ENCODE data around the gene MT1G. TPM values are rescaled to one million over a fixed set of nuclear protein-coding genes. Genes with fewer than 3 reads are reported as not detected.

MT1G gene
- total RNA-seq, 1 experiment from 2014 or later = not detected

GRCh38 chr16:56643833-56644232 is 24.0 kb downstream of the MT1G start:
- H3K27me3 Mint-ChIP-seq (ENCODE audit: unreplicated experiment) = peaks cover 99% of the 10 kb centered on the region
- no peaks in the 10 kb centered on the region for H3K9me3 Mint-ChIP-seq (ENCODE audit: low read depth, unreplicated experiment)
- intact Hi-C loops (cut with micrococcal nuclease; ENCODE audit: unreplicated experiment) = loop anchor here (2.0 kb wide), 1 partner anchor 59 kb away; no protein-coding TSS in a partner anchor
- peaks cover 21% of the 10 kb centered on the region for H3K4me1 Mint-ChIP-seq (ENCODE audit: low read depth, unreplicated experiment)
- no TSS peak for BruUV-seq (replicated peaks)
- H3K36me3 Mint-ChIP-seq (ENCODE audit: insufficient read depth, unreplicated experiment) = peaks cover 12% of the 10 kb centered on the region
- no peak for DNase-seq
- no peak for TF ChIP-seq CTCF (IDR thresholded peaks at IDR 0.05; ENCODE audit: unreplicated experiment)
- H3K27ac Mint-ChIP-seq (ENCODE audit: unreplicated experiment) = peak overlapping the region; percentile 39
- CTCF ChIA-PET = interaction anchor here (0.7 to 2.2 kb wide), 6 partner anchors 35 to 59 kb away, joined by 3 to 19 read pairs (median 10); partner anchors contain the start of gene MT2A
- peak overlapping the region; percentile 60 for H3K4me3 Mint-ChIP-seq (ENCODE audit: low read depth, unreplicated experiment)

GRCh38 chr16:56643080-56643778 is 24.6 kb downstream of the MT1G start:
- no TSS peak for BruUV-seq (replicated peaks)
- peaks cover 18% of the 10 kb centered on the region for H3K36me3 Mint-ChIP-seq (ENCODE audit: insufficient read depth, unreplicated experiment)
- intact Hi-C loops (cut with micrococcal nuclease; ENCODE audit: unreplicated experiment) = loop anchor here (2.0 kb wide), 1 partner anchor 60 kb away; no protein-coding TSS in a partner anchor
- CTCF ChIA-PET = interaction anchor here (0.7 to 2.2 kb wide), 6 partner anchors 34 to 59 kb away, joined by 3 to 19 read pairs (median 10); partner anchors contain the start of gene MT2A
- peak overlapping the region; percentile 39 for H3K27ac Mint-ChIP-seq (ENCODE audit: unreplicated experiment)
- H3K27me3 Mint-ChIP-seq (ENCODE audit: unreplicated experiment) = peaks cover 99% of the 10 kb centered on the region
- peak; percentile 70 for TF ChIP-seq CTCF (IDR thresholded peaks at IDR 0.05; ENCODE audit: unreplicated experiment)
- DNase-seq = peak; percentile 86
- H3K4me1 Mint-ChIP-seq (ENCODE audit: low read depth, unreplicated experiment) = peaks cover 21% of the 10 kb centered on the region
- H3K4me3 Mint-ChIP-seq (ENCODE audit: low read depth, unreplicated experiment) = peak overlapping the region; percentile 60
- no peaks in the 10 kb centered on the region for H3K9me3 Mint-ChIP-seq (ENCODE audit: low read depth, unreplicated experiment)

- intact Hi-C loops (cut with micrococcal nuclease; ENCODE audit: unreplicated experiment) = no loop called here
- H3K27ac Mint-ChIP-seq (ENCODE audit: unreplicated experiment) = no peak overlapping the region
- CTCF ChIA-PET = interaction anchor here (1.1 kb wide), 1 partner anchor 61 kb away, joined by 3 read pairs; no protein-coding TSS in a partner anchor
Observed at GRCh38 chr16:56641166-56641565, 26.7 kb downstream of the MT1G start.

GRCh38 chr16:56640076-56640475 is 27.8 kb downstream of the MT1G start:
- H3K27ac Mint-ChIP-seq (ENCODE audit: unreplicated experiment) = no peak overlapping the region
- no TSS peak for BruUV-seq (replicated peaks)
- CTCF ChIA-PET = interaction anchor here (1.1 kb wide), 1 partner anchor 62 kb away, joined by 3 read pairs; no protein-coding TSS in a partner anchor
- peaks cover 23% of the 10 kb centered on the region for H3K36me3 Mint-ChIP-seq (ENCODE audit: insufficient read depth, unreplicated experiment)
- no peak overlapping the region for H3K4me3 Mint-ChIP-seq (ENCODE audit: low read depth, unreplicated experiment)
- no peaks in the 10 kb centered on the region for H3K9me3 Mint-ChIP-seq (ENCODE audit: low read depth, unreplicated experiment)
- TF ChIP-seq CTCF (IDR thresholded peaks at IDR 0.05; ENCODE audit: unreplicated experiment) = no peak
- DNase-seq = no peak
- intact Hi-C loops (cut with micrococcal nuclease; ENCODE audit: unreplicated experiment) = no loop called here
- H3K4me1 Mint-ChIP-seq (ENCODE audit: low read depth, unreplicated experiment) = peaks cover 32% of the 10 kb centered on the region
- peaks cover 99% of the 10 kb centered on the region for H3K27me3 Mint-ChIP-seq (ENCODE audit: unreplicated experiment)

More at GRCh38 chr16:56641166-56641565, 26.7 kb downstream of the MT1G start:
- BruUV-seq (replicated peaks) = no TSS peak
- no peak for TF ChIP-seq CTCF (IDR thresholded peaks at IDR 0.05; ENCODE audit: unreplicated experiment)
- no peak for DNase-seq
- Mint-ChIP-seq H3K9me3 (ENCODE audit: low read depth, unreplicated experiment) (no peaks in the 10 kb centered on the region), H3K36me3 (ENCODE audit: insufficient read depth, unreplicated experiment) (peaks cover 23% of the 10 kb centered on the region), H3K4me3 (ENCODE audit: low read depth, unreplicated experiment) (no peak overlapping the region), H3K27me3 (ENCODE audit: unreplicated experiment) (peaks cover 99% of the 10 kb centered on the region), H3K4me1 (ENCODE audit: low read depth, unreplicated experiment) (peaks cover 32% of the 10 kb centered on the region)
